Measurements from ENCODE around the gene STMP1.

STMP1 gene

GRCh38 chr7:135717693-135718092, 55.4 kb downstream of the STMP1 start:
- DNase-seq (ENCODE audit: low spot score): no peak
- no peak overlapping the region for H3K27ac ChIP-seq
- TF ChIP-seq, protein P1, sequence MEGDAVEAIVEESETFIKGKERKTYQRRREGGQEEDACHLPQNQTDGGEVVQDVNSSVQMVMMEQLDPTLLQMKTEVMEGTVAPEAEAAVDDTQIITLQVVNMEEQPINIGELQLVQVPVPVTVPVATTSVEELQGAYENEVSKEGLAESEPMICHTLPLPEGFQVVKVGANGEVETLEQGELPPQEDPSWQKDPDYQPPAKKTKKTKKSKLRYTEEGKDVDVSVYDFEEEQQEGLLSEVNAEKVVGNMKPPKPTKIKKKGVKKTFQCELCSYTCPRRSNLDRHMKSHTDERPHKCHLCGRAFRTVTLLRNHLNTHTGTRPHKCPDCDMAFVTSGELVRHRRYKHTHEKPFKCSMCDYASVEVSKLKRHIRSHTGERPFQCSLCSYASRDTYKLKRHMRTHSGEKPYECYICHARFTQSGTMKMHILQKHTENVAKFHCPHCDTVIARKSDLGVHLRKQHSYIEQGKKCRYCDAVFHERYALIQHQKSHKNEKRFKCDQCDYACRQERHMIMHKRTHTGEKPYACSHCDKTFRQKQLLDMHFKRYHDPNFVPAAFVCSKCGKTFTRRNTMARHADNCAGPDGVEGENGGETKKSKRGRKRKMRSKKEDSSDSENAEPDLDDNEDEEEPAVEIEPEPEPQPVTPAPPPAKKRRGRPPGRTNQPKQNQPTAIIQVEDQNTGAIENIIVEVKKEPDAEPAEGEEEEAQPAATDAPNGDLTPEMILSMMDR (conservative IDR thresholded peaks at IDR 0.05; ENCODE audit: low read depth): no peak
- ChIA-PET CTCF (interaction anchor here (0.7 kb wide), 1 partner anchor 11 kb away, joined by 3 read pairs; no protein-coding TSS in a partner anchor), POLR2A (ENCODE audit: low non-redundant PET) (no interaction called here)

DNA sequence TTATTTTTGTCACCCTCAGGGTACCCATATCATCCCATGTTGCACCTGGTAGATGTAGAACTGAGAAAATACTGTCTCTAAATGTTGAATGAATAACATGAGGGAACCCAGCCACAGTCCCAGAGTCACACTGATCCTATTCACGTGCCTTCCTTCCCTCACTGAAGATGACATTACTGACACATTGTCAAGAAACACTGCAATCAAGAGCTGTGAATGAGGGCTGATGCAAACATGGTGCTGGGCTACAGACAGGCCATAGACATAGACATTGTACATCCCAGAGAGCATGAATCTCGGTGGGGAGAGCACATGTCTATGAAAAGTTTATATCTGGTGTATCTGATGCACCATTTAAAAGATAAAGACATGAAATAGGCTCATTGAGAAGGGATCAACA, 55.9 kb downstream of the STMP1 start:
- ChIA-PET POLR2A (ENCODE audit: low non-redundant PET) (no interaction called here), CTCF (interaction anchor here (0.7 kb wide), 1 partner anchor 10 kb away, joined by 3 read pairs; no protein-coding TSS in a partner anchor)
- TF ChIP-seq, protein P1 (conservative IDR thresholded peaks at IDR 0.05; ENCODE audit: low read depth): no peak
- no peak for DNase-seq (ENCODE audit: low spot score)
- no peak overlapping the region for H3K27ac ChIP-seq

- no peak for DNase-seq (ENCODE audit: low spot score)
- TF ChIP-seq, protein P1 (conservative IDR thresholded peaks at IDR 0.05; ENCODE audit: low read depth): no peak
- H3K27ac ChIP-seq: no peak overlapping the region
- ChIA-PET POLR2A (ENCODE audit: low non-redundant PET) (no interaction called here), CTCF (no interaction called here)
Measured at GRCh38 chr7:135718794-135719437, 56.6 kb downstream of the STMP1 start.

- CTCF ChIA-PET: no interaction called here
- POLR2A ChIA-PET (ENCODE audit: low non-redundant PET): no interaction called here
Measured at GRCh38 chr7:135719688-135720087, 57.4 kb downstream of the STMP1 start.

DNA sequence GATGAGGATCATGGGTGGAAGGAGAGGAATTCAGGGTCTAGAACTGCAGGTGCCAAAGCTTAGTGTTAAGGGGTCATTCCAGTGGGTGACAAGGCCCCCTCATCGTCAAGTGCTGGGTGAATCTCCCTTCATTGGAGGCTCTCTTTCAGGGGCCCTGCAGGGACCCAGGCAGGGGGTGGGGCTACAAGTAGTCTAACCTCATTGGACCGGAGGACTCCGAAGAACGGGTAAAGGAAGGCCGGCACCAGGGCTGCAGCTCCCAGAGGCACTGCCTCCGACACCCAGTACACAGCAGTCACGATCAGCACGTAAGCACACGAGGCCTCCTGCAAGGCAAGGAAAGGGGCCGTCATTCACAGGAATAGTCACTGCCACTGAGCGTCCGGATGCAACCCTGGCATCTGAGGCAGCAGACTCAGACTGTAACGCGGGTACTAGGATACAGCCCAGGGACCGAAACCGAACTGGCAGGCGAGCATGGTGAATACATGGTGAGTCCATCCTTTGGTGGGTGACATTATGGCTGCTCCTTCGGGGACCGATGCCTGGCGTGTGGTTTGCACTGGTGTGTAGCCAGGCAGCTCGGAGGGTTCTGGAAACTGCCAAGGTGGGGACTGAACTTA, 59.0 kb downstream of the STMP1 start:
- CTCF ChIA-PET: no interaction called here
- no peak overlapping the region for H3K27ac ChIP-seq
- POLR2A ChIA-PET (ENCODE audit: low non-redundant PET): no interaction called here
- TF ChIP-seq, protein P1 (conservative IDR thresholded peaks at IDR 0.05; ENCODE audit: low read depth): no peak
- no peak for DNase-seq (ENCODE audit: low spot score)

More at GRCh38 chr7:135719688-135720087, 57.4 kb downstream of the STMP1 start:
- H3K27ac ChIP-seq: no peak overlapping the region
- no peak for DNase-seq (ENCODE audit: low spot score)
- TF ChIP-seq, protein P1 (conservative IDR thresholded peaks at IDR 0.05; ENCODE audit: low read depth): no peak

- POLR2A ChIA-PET (ENCODE audit: low non-redundant PET): no interaction called here
- no peak overlapping the region for H3K27ac ChIP-seq
- no peak for DNase-seq (ENCODE audit: low spot score)
- TF ChIP-seq, protein P1 (conservative IDR thresholded peaks at IDR 0.05; ENCODE audit: low read depth): no peak
- CTCF ChIA-PET: no interaction called here
Measured at GRCh38 chr7:135723411-135723810, 61.1 kb downstream of the STMP1 start.

Measured in RWPE1 (cell line).